H9 (cell line): ENCODE data around the gene LIPE. TPM values are rescaled to one million over a fixed set of nuclear protein-coding genes. Genes with fewer than 3 reads are reported as not detected.

ENCODE experiments used
- DNase-seq: peaks from one replicate; pipeline ENCODE4 v3.0.0-alpha.2; 2017
- H2AFZ ChIP-seq: one replicate; pipeline ENCODE4 v1.6.1; 2013; ENCODE audit warnings: mild to moderate bottlenecking, low read length, control low read depth, moderate library complexity
- H2AK5ac ChIP-seq: 2 replicates; pipeline ENCODE4 v1.6.1; 2013; ENCODE audit warnings: low read length, control low read depth, mixed read lengths; ENCODE audit not compliant: insufficient read length
- H2BK120ac ChIP-seq: one replicate; pipeline ENCODE4 v1.6.1; 2013; ENCODE audit warnings: low read depth, mild to moderate bottlenecking, low read length, control low read depth, inconsistent platforms; ENCODE audit not compliant: poor library complexity, severe bottlenecking
- H2BK12ac ChIP-seq: 2 replicates; pipeline ENCODE4 v1.6.1; 2013; ENCODE audit warnings: low read length, control low read depth, mixed read lengths, low read depth; ENCODE audit not compliant: insufficient read length
- H2BK15ac ChIP-seq: 2 replicates; pipeline ENCODE4 v1.6.1; 2013; ENCODE audit warnings: low read depth, low read length, control low read depth
- H2BK20ac ChIP-seq: one replicate; pipeline ENCODE4 v1.6.1; 2013; ENCODE audit warnings: low read depth, mild to moderate bottlenecking, low read length, control low read depth, inconsistent platforms; ENCODE audit not compliant: poor library complexity, severe bottlenecking
- H2BK5ac ChIP-seq: 2 replicates; pipeline ENCODE4 v1.6.1; 2013; ENCODE audit warnings: low read length, control low read depth, mixed read lengths; ENCODE audit not compliant: insufficient read length
- H3K14ac ChIP-seq: 2 replicates; pipeline ENCODE4 v1.6.1; 2013; ENCODE audit warnings: low read length, control low read depth; ENCODE audit not compliant: insufficient read depth
- H3K18ac ChIP-seq: 2 replicates; pipeline ENCODE4 v1.6.1; 2013; ENCODE audit warnings: low read depth, mild to moderate bottlenecking, mixed read lengths, low read length, control low read depth; ENCODE audit not compliant: insufficient read length
- H3K23ac ChIP-seq: 2 replicates; pipeline ENCODE4 v1.6.1; 2013; ENCODE audit warnings: low read length, control low read depth, mixed read lengths, low read depth; ENCODE audit not compliant: insufficient read length
- H3K23me2 ChIP-seq: 2 replicates; pipeline ENCODE4 v1.6.1; 2013; ENCODE audit warnings: low read depth, mild to moderate bottlenecking, mixed read lengths, low read length, control low read depth; ENCODE audit not compliant: insufficient read length, poor library complexity, severe bottlenecking
- H3K27ac ChIP-seq: 2 replicates; pipeline ENCODE4 v1.5.1; 2013; ENCODE audit warnings: low read length, control low read depth, mixed read lengths, low read depth; ENCODE audit not compliant: insufficient read length
- H3K27me3 ChIP-seq: 2 replicates; pipeline ENCODE4 v1.6.1; 2013; ENCODE audit warnings: low read length, control low read depth, inconsistent platforms; ENCODE audit not compliant: insufficient read depth
- H3K4ac ChIP-seq: 2 replicates; pipeline ENCODE4 v1.6.1; 2013; ENCODE audit warnings: low read depth, mild to moderate bottlenecking, control low read depth, inconsistent platforms, low read length, moderate library complexity
- H3K4me1 ChIP-seq: 2 replicates; pipeline ENCODE4 v1.6.1; 2013; ENCODE audit warnings: low read length, control low read depth, inconsistent platforms; ENCODE audit not compliant: insufficient read depth
- H3K4me2 ChIP-seq: 2 replicates; pipeline ENCODE4 v1.6.1; 2013; ENCODE audit warnings: low read length, control low read depth, mixed read lengths; ENCODE audit not compliant: insufficient read length, insufficient read depth
- H3K56ac ChIP-seq: 2 replicates; pipeline ENCODE4 v1.6.1; 2013; ENCODE audit warnings: low read depth, mild to moderate bottlenecking, mixed read lengths, low read length, control low read depth; ENCODE audit not compliant: insufficient read length
- H3K79me1 ChIP-seq: 2 replicates; pipeline ENCODE4 v1.6.1; 2013; ENCODE audit warnings: low read depth, mild to moderate bottlenecking, moderate library complexity, low read length, control low read depth, inconsistent platforms; ENCODE audit not compliant: insufficient read depth, poor library complexity, severe bottlenecking
- H3K79me2 ChIP-seq: 2 replicates; pipeline ENCODE4 v1.6.1; 2013; ENCODE audit warnings: low read length, control low read depth, inconsistent platforms; ENCODE audit not compliant: insufficient read depth
- H3K9ac ChIP-seq: 2 replicates; pipeline ENCODE4 v1.6.1; 2013; ENCODE audit warnings: low read length, control low read depth, mixed read lengths; ENCODE audit not compliant: insufficient read length; ENCODE audit errors: extremely low read depth
- H3K9me3 ChIP-seq: one replicate; pipeline ENCODE4 v1.6.1; 2013; ENCODE audit warnings: low read depth, low read length, inconsistent platforms; ENCODE audit not compliant: control insufficient read depth
- H3T11ph ChIP-seq: one replicate; pipeline ENCODE4 v1.6.1; 2013; ENCODE audit warnings: mild to moderate bottlenecking, low read length, control low read depth, inconsistent platforms
- H4K20me1 ChIP-seq: one replicate; pipeline ENCODE4 v1.6.1; 2013; ENCODE audit not compliant: control insufficient read depth, insufficient read length, insufficient read depth
- H4K5ac ChIP-seq: 2 replicates; pipeline ENCODE4 v1.6.1; 2013; ENCODE audit warnings: low read depth, mild to moderate bottlenecking, mixed read lengths, low read length, control low read depth; ENCODE audit not compliant: insufficient read length
- H4K8ac ChIP-seq: replicated peaks from 2 replicates; pipeline ENCODE4 v1.6.1; 2013; ENCODE audit warnings: low read length, control low read depth, mixed read lengths, low read depth; ENCODE audit not compliant: insufficient read length
- H4K91ac ChIP-seq: 2 replicates; pipeline ENCODE4 v1.6.1; 2013; ENCODE audit warnings: low read depth, mild to moderate bottlenecking, moderate library complexity, mixed read lengths, low read length, control low read depth; ENCODE audit not compliant: insufficient read length
- H3K27ac Mint-ChIP-seq, 3 experiments: 2 replicates in 2 of 3; 3 replicates in 1 of 3; pipeline ENCODE4 v1.8.0; 2020 to 2021; ENCODE audit warnings: mixed read lengths in 3 of 3, mild to moderate bottlenecking in 1 of 3, moderate library complexity in 1 of 3
- H3K27me3 Mint-ChIP-seq: 2 replicates; pipeline ENCODE4 v1.8.0; 2021; ENCODE audit warnings: low read depth, mild to moderate bottlenecking, moderate library complexity, mixed read lengths
- H3K36me3 Mint-ChIP-seq, 3 experiments: 2 replicates in 2 of 3; 3 replicates in 1 of 3; pipeline ENCODE4 v1.8.0; 2020 to 2021; ENCODE audit warnings: low read depth in 3 of 3, mixed read lengths in 3 of 3; ENCODE audit not compliant: insufficient read depth in 1 of 3
- H3K4me1 Mint-ChIP-seq, 2 experiments: 2 replicates each; pipeline ENCODE4 v1.8.0; 2020; ENCODE audit warnings: mixed read lengths in 2 of 2
- H3K4me3 Mint-ChIP-seq, 2 experiments: 2 replicates in 1 of 2; 3 replicates in 1 of 2; pipeline ENCODE4 v1.8.0; 2020 to 2021; ENCODE audit warnings: mild to moderate bottlenecking in 2 of 2, mixed read lengths in 2 of 2, moderate library complexity in 1 of 2
- H3K9me3 Mint-ChIP-seq, 2 experiments: 2 replicates in 1 of 2; 3 replicates in 1 of 2; pipeline ENCODE4 v1.8.0; 2020; ENCODE audit warnings: mild to moderate bottlenecking in 2 of 2, mixed read lengths in 2 of 2, moderate library complexity in 1 of 2
- CTCF ChIP-seq: fragments of 200-600 bp; sonication (generic); conservative IDR thresholded peaks from 3 replicates; pipeline ENCODE4 v1.8.0; 2021; ENCODE audit warnings: antibody characterized with exemption, mild to moderate bottlenecking
- WGBS: extraction: QIAGEN DNeasy Blood & Tissue Kit; methylation state at CpG from one replicate; pipeline ENCODE4 v1.1.7; 2013; ENCODE audit warnings: missing lambda C conversion rate, low lambda C conversion rate, mixed read lengths; ENCODE audit not compliant: insufficient read length; ENCODE audit errors: extremely low coverage; 5-methylcytosine and 5-hydroxymethylcytosine counted together
- total RNA-seq: library from RNA; stranded (reverse); gene quantifications from 2 replicates; pipeline ENCODE4 v1.2.1, GENCODE V29; 2021

LIPE gene
- total RNA-seq, 1 experiment from 2014 or later: 6.3 TPM

- Histone ChIP-seq H3K23me2 (no peaks in the 10 kb centered on the region), H3K4ac (no peak overlapping the region), H4K20me1 (no peaks in the 10 kb centered on the region), H2BK15ac (no peak overlapping the region), H2BK12ac (no peak overlapping the region), H2AFZ (no peak overlapping the region), H3K79me1 (no peaks in the 10 kb centered on the region), H3K4me1 (no peaks in the 10 kb centered on the region), H3K18ac (no peak overlapping the region), H2AK5ac (no peak overlapping the region), H2BK120ac (no peak overlapping the region), H3T11ph (no peak overlapping the region), H3K4me2 (no peak overlapping the region), H3K27me3 (no peaks in the 10 kb centered on the region), H2BK20ac (no peak overlapping the region), H3K79me2 (no peaks in the 10 kb centered on the region), H3K14ac (no peak overlapping the region), H4K8ac (no peak overlapping the region), H3K9ac (no peak overlapping the region), H3K27ac (no peak overlapping the region), H3K56ac (no peak overlapping the region), H3K9me3 (peaks cover 6% of the 10 kb centered on the region), H4K91ac (no peak overlapping the region), H3K23ac (no peak overlapping the region), H4K5ac (no peak overlapping the region), H2BK5ac (no peak overlapping the region)
- Mint-ChIP-seq H3K36me3 (peaks cover 25 to 46% (median 39%) of the 10 kb centered on the region in 3 experiments), H3K27me3 (no peaks in the 10 kb centered on the region), H3K4me3 (no peak overlapping the region), H3K4me1 (peaks cover 6 to 30% of the 10 kb centered on the region in 2 experiments), H3K9me3 (peaks cover 5 to 6% of the 10 kb centered on the region in 2 experiments; a peak in 4 of 5 replicates), H3K27ac (peak overlapping the region; percentile 20 to 88 (median 85); a peak in 6 of 7 replicates)
- TF ChIP-seq CTCF: peak; percentile 54
- DNase-seq: peak; percentile 85
- WGBS: no CpG with 5 or more reads among the region's 16 CpGs
Observed at GRCh38 chr19:42360787-42361544, 66.2 kb downstream of the LIPE start.
